Activated CD8-positive, alpha-beta T cell treated with anti-CD3 and anti-CD28 coated beads for 36 hours (primary cell): ENCODE data around the gene CEP57L1. TPM values are rescaled to one million over a fixed set of nuclear protein-coding genes. Genes with fewer than 3 reads are reported as not detected.
"Not testable (repeated sequence)": the region's sequence is repeated elsewhere in the genome, so short reads cannot be mapped to it uniquely, and the experiment has no call there.

Experiments used
- ATAC-seq: fragments of 200-7000 bp; cut with Tn5 transposase; one replicate; pipeline ENCODE4 v1.10.0; 2021; ENCODE audit warnings: mild to moderate bottlenecking, moderate library complexity
- CTCF ChIA-PET: fragments of 350-600 bp; sonication (Branson Sonifier 250); formaldehyde crosslinking; loops from one replicate; lab custom pipeline; 2021; ENCODE audit warnings: antibody characterized with exemption; lab: Charles Lee
- POLR2A ChIA-PET: fragments of 350-600 bp; sonication (Branson Sonifier 250); formaldehyde crosslinking; loops from one replicate; lab custom pipeline; 2021; ENCODE audit warnings: antibody characterized with exemption; lab: Charles Lee
- DNase-seq: peaks from one replicate; pipeline ENCODE4 v3.0.0-alpha.2; 2020
- H3K27ac Mint-ChIP-seq: one replicate; pipeline ENCODE4 v1.8.0; 2021; ENCODE audit warnings: mild to moderate bottlenecking, mixed read lengths
- H3K27me3 Mint-ChIP-seq: one replicate; pipeline ENCODE4 v1.8.0; 2021; ENCODE audit warnings: mixed read lengths
- H3K36me3 Mint-ChIP-seq: one replicate; pipeline ENCODE4 v1.8.0; 2021; ENCODE audit warnings: low read depth, mixed read lengths
- H3K4me1 Mint-ChIP-seq: one replicate; pipeline ENCODE4 v1.8.0; 2021; ENCODE audit warnings: low read depth, mixed read lengths
- H3K4me3 Mint-ChIP-seq: one replicate; pipeline ENCODE4 v1.8.0; 2021; ENCODE audit warnings: mild to moderate bottlenecking, moderate library complexity, mixed read lengths
- H3K9me3 Mint-ChIP-seq: one replicate; pipeline ENCODE4 v1.8.0; 2021; ENCODE audit warnings: mixed read lengths
- intact Hi-C: fragments of 100-400 bp; cut with micrococcal nuclease; formaldehyde crosslinking; loops from one replicate; pipeline ENCODE4 v1.10.0; 2022
- total RNA-seq, 2 experiments: library from RNA; stranded (reverse); gene quantifications; one replicate each; pipeline ENCODE4 v1.2.3, GENCODE V29; 2021
- TF ChIP-seq, protein P1 (sequence below): fragments of 200-600 bp; IDR thresholded peaks from one replicate; pipeline ENCODE4 v1.8.0; 2022; ENCODE audit warnings: antibody characterized with exemption, mild to moderate bottlenecking

Gene CEP57L1
- total RNA-seq, 2 experiments from 2014 or later = 25.0 to 25.8 TPM

DNA sequence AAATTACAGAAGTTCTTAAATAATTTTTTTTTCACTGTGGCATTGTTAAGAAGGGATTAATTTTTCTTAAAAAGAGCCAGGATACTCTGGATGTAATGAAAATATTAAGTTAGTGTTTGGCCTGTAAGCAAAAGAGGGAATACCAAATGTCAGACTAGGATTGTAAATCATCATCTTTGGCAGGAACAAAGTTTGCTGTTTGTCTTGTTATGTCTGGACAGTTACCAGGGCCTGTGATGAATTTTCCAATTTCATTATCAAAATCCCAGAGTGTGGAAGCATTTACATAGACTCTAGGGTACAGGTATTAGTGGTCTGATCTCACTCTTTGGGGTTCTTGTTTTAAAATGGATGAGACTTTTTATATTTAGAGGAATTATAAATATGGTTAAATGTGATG lies 26.1 kb downstream of the CEP57L1 start:
- CTCF ChIA-PET = no interaction called here

DNA sequence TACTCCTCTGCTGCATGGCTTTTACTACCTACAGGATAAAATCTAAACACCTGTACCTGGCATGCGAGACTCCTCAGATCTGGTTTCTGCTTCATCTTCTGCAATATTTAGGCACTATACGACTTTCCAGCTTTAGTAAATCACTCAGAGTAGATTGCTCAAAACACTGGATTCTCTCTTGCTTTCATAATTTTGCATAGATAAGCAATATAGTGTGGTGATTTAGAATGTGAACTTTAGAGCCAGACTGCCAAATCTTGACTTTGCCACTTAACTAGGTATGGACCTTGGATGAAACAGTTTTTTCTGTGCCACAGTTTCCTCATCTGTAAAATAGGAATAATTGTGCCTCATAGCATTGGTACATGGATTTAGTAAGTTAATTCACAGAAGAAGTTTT lies 28.9 kb downstream of the CEP57L1 start:
- Mint-ChIP-seq H3K27me3 (no peaks in the 10 kb centered on the region), H3K27ac (no peak overlapping the region), H3K9me3 (no peaks in the 10 kb centered on the region), H3K36me3 (no peaks in the 10 kb centered on the region), H3K4me3 (no peak overlapping the region), H3K4me1 (peaks cover 17% of the 10 kb centered on the region)
- intact Hi-C loops = no loop called here
- ChIA-PET CTCF (no interaction called here), POLR2A (no interaction called here)
- ATAC-seq = no peak
- TF ChIP-seq, protein P1, sequence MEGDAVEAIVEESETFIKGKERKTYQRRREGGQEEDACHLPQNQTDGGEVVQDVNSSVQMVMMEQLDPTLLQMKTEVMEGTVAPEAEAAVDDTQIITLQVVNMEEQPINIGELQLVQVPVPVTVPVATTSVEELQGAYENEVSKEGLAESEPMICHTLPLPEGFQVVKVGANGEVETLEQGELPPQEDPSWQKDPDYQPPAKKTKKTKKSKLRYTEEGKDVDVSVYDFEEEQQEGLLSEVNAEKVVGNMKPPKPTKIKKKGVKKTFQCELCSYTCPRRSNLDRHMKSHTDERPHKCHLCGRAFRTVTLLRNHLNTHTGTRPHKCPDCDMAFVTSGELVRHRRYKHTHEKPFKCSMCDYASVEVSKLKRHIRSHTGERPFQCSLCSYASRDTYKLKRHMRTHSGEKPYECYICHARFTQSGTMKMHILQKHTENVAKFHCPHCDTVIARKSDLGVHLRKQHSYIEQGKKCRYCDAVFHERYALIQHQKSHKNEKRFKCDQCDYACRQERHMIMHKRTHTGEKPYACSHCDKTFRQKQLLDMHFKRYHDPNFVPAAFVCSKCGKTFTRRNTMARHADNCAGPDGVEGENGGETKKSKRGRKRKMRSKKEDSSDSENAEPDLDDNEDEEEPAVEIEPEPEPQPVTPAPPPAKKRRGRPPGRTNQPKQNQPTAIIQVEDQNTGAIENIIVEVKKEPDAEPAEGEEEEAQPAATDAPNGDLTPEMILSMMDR = no peak
- no peak for DNase-seq

More for the DNA sequence above, 26.1 kb downstream of the CEP57L1 start:
- no peaks in the 10 kb centered on the region for H3K36me3 Mint-ChIP-seq
- no peaks in the 10 kb centered on the region for H3K9me3 Mint-ChIP-seq
- no peak overlapping the region for H3K27ac Mint-ChIP-seq
- DNase-seq (no peak), ATAC-seq (no peak)
- no peaks in the 10 kb centered on the region for H3K27me3 Mint-ChIP-seq
- POLR2A ChIA-PET = no interaction called here
- H3K4me1 Mint-ChIP-seq = peaks cover 17% of the 10 kb centered on the region
- no peak overlapping the region for H3K4me3 Mint-ChIP-seq
- TF ChIP-seq, protein P1 = no peak
- intact Hi-C loops = no loop called here

DNA sequence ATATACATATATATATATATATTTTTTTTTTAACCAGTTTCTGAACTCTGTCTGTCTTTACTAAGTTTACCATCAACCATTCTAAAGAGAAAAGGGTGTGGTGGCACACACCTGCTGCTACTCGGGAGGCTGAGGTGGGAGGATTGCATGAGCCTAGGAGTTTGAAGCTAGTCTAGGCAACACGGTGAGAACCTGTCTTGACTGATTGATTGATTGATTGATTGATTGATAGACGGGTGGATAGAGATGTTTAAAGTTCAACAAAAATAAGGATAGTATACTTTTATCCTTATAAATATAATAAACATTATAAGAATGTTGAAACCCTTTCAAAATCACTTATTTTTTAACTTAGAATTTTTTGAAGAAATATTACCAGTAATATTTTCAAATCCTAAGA lies 30.2 kb downstream of the CEP57L1 start:
- Mint-ChIP-seq H3K36me3 (no peaks in the 10 kb centered on the region), H3K27me3 (no peaks in the 10 kb centered on the region), H3K9me3 (no peaks in the 10 kb centered on the region), H3K4me1 (peaks cover 14% of the 10 kb centered on the region), H3K27ac (no peak overlapping the region), H3K4me3 (no peak overlapping the region)
- TF ChIP-seq, protein P1 = no peak
- ATAC-seq (no peak), DNase-seq (no peak)
- ChIA-PET POLR2A (no interaction called here), CTCF (no interaction called here)
- intact Hi-C loops = no loop called here

DNA sequence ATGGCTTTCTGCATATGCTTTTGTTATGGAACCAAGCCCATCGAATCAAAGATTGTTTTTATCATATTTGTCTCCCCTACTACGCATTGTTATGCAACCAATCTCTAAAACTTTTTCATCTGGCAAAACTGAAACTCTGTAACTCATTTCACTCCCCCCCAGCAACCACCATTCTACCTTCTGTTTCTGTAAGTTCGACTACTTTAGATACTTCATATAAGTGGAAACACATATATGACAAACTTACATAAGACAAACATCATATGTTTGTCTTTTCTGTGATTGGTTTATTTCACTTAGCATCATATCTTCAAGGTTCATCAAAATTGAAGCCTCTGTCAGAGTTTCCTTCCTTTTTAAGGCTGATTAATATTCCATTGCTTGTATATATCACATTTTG lies 34.8 kb downstream of the CEP57L1 start:
- no peaks in the 10 kb centered on the region for H3K27me3 Mint-ChIP-seq
- CTCF ChIA-PET = no interaction called here
- H3K36me3 Mint-ChIP-seq = peaks cover 7% of the 10 kb centered on the region
- no peak overlapping the region for H3K27ac Mint-ChIP-seq
- peaks cover 4% of the 10 kb centered on the region for H3K4me1 Mint-ChIP-seq
- POLR2A ChIA-PET = no interaction called here
- intact Hi-C loops = no loop called here
- TF ChIP-seq, protein P1 = no peak
- no peak for DNase-seq
- no peak overlapping the region for H3K4me3 Mint-ChIP-seq
- ATAC-seq = no peak
- no peaks in the 10 kb centered on the region for H3K9me3 Mint-ChIP-seq

DNA sequence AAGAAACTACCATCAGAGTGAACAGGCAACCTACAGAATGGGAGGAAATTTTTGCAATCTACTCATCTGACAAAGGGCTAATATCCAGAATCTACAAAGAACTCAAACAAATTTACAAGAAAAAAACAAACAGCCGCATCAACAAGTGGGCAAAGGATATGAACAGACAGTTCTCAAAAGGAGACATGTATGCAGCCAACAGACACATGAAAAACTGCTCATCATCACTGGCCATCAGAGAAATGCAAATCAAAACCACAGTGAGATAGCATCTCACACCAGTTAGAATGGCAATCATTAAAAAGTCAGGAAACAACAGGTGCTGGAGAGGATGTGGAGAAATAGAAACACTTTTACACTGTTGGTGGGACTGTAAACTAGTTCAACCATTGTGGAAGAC lies 40.3 kb downstream of the CEP57L1 start:
- DNase-seq, H3K27me3 Mint-ChIP-seq, CTCF ChIA-PET, H3K36me3 Mint-ChIP-seq, H3K27ac Mint-ChIP-seq, H3K4me1 Mint-ChIP-seq, H3K4me3 Mint-ChIP-seq, H3K9me3 Mint-ChIP-seq, ATAC-seq, POLR2A ChIA-PET, intact Hi-C loops: not testable (repeated sequence)

DNA sequence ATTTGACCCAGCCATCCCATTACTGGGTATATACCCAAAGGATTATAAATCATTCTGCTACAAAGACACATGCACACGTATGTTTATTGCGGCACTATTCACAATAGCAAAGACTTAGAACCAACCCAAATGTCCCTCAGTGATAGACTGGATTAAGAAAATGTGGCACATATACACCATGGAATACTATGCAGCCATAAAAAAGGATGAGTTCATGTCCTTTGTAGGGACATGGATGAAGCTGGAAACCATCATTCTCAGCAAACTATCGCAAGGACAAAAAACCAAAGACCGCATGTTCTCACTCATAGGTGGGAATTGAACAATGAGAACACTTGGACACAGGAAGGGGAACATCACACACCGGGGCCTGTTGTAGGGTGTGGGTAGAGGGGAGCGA lies 40.7 kb downstream of the CEP57L1 start:
- H3K9me3 Mint-ChIP-seq, H3K4me1 Mint-ChIP-seq, H3K4me3 Mint-ChIP-seq, POLR2A ChIA-PET, intact Hi-C loops, H3K27me3 Mint-ChIP-seq, H3K27ac Mint-ChIP-seq, ATAC-seq, CTCF ChIA-PET, DNase-seq: not testable (repeated sequence)
- peaks cover 13% of the 10 kb centered on the region for H3K36me3 Mint-ChIP-seq

DNA sequence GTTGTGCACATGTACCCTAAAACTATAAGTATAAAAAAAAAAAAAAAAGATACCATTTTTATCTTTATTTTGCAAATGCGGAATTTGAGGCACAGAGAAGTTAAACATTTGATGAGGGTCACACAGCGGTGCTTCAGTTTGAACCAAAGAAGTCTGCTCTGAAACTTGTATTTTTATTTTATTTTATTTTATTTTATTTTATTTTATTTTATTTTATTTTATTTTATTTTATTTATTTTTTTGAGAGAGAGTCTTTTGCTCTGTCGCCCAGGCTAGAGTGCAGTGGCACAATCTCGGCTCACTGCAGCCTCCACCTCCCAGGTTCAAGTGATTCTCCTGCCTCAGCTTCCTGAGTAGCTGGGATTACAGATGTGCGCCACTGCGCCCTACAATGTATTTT lies 41.2 kb downstream of the CEP57L1 start:
- H3K27me3 Mint-ChIP-seq, intact Hi-C loops, H3K4me1 Mint-ChIP-seq, DNase-seq, CTCF ChIA-PET, H3K4me3 Mint-ChIP-seq, ATAC-seq, POLR2A ChIA-PET, H3K9me3 Mint-ChIP-seq, H3K27ac Mint-ChIP-seq: not testable (repeated sequence)
- peaks cover 13% of the 10 kb centered on the region for H3K36me3 Mint-ChIP-seq
